HCT116 (cell line): Measurements from ENCODE around the gene NPPC. TPM values are rescaled to one million over a fixed set of nuclear protein-coding genes. Genes with fewer than 3 reads are reported as not detected.

Experiments
- ATAC-seq: fragments of 200-7000 bp; cut with Tn5 transposase; 2 replicates; pipeline ENCODE4 v1.9.1; 2020; ENCODE audit warnings: mild to moderate bottlenecking, moderate library complexity
- BruUV-seq: library from RNA; stranded (reverse); fragments of 400-500 nt; replicated peaks from 2 replicates; lab custom pipeline; 2021; lab: Mats Ljungman, UMichigan
- CTCF ChIA-PET: fragments of 300-600 bp; sonication (Branson Sonifier 250); formaldehyde crosslinking; loops from one replicate; lab custom pipeline; 2021; ENCODE audit warnings: antibody characterized with exemption; lab: Charles Lee
- POLR2A ChIA-PET: fragments of 300-600, 350-600 bp; sonication (Branson Sonifier 250); formaldehyde crosslinking; loops from one replicate; lab custom pipeline; 2021; ENCODE audit warnings: antibody characterized with exemption; lab: Charles Lee
- RAD21 ChIA-PET, 2 experiments: fragments of 300-600 bp; sonication (Branson Sonifier 250); formaldehyde crosslinking; loops; one replicate each; lab custom pipeline; 2023; ENCODE audit warnings: low total read pairs in 2 of 2; ENCODE audit not compliant: uncharacterized antibody in 2 of 2, unreplicated experiment in 2 of 2, low non-redundant PET in 1 of 2; lab: Charles Lee
- DNase-seq: peaks from one replicate; pipeline ENCODE4 v3.0.0-alpha.2; 2010; ENCODE audit warnings: low read depth, low spot score
- H2AFZ ChIP-seq: fragments of 200-600 bp; shearing (Covaris generic), sonication (generic); 2 replicates; pipeline ENCODE4 v1.6.1; 2017; ENCODE audit warnings: low read depth, mixed run types, mixed read lengths, antibody characterized with exemption, low read length; ENCODE audit not compliant: poor library complexity, severe bottlenecking
- H3K27ac ChIP-seq: 2 replicates; pipeline ENCODE4 v1.5.1; 2012; ENCODE audit warnings: low read depth, low read length
- H3K27me3 ChIP-seq: fragments of 200-600 bp; sonication (generic); 2 replicates; pipeline ENCODE4 v1.6.1; 2016; ENCODE audit warnings: mixed run types, low read length, mixed read lengths; ENCODE audit not compliant: insufficient read depth
- H3K36me3 ChIP-seq, 2 experiments: fragments of 200-500 bp in 1 of 2; fragments of 200-600 bp in 1 of 2; sonication (Bioruptor generic) in 1 of 2; sonication (generic) in 1 of 2; 2 replicates each; pipeline versions ENCODE4 v1.5.1 to v1.6.1; 2014 to 2016; ENCODE audit warnings: low read length in 2 of 2, inconsistent platforms in 1 of 2, mixed read lengths in 1 of 2, mixed run types in 1 of 2; ENCODE audit not compliant: insufficient read depth in 2 of 2, control insufficient read depth in 1 of 2
- H3K4me1 ChIP-seq, 2 experiments: fragments of 200-600 bp in 1 of 2; sonication (generic) in 1 of 2; 2 replicates each; pipeline versions ENCODE4 v1.5.1 to v1.6.1; 2012 to 2017; ENCODE audit warnings: low read length in 2 of 2, inconsistent platforms in 1 of 2, mild to moderate bottlenecking in 1 of 2, mixed read lengths in 1 of 2, mixed run types in 1 of 2, moderate library complexity in 1 of 2; ENCODE audit not compliant: insufficient read depth in 2 of 2, control insufficient read depth in 1 of 2
- H3K4me2 ChIP-seq: fragments of 200-600 bp; sonication (generic); 2 replicates; pipeline ENCODE4 v1.6.1; 2017; ENCODE audit warnings: mixed run types, low read length, mixed read lengths
- H3K4me3 ChIP-seq, 2 experiments: fragments of 200-600 bp in 1 of 2; sonication (generic) in 1 of 2; replicated peaks in 1 of 2; 2 replicates each; pipeline ENCODE4 v1.5.1; 2011 to 2016; ENCODE audit warnings: low read length in 2 of 2, control low read depth in 1 of 2, low read depth in 1 of 2, mild to moderate bottlenecking in 1 of 2, mixed read lengths in 1 of 2, mixed run types in 1 of 2
- H3K79me2 ChIP-seq: fragments of 200-600 bp; sonication (generic); 2 replicates; pipeline ENCODE4 v1.6.1; 2017; ENCODE audit warnings: mild to moderate bottlenecking, mixed run types, low read length, moderate library complexity, mixed read lengths; ENCODE audit not compliant: insufficient read depth
- H3K9ac ChIP-seq: fragments of 200-600 bp; sonication (generic); 2 replicates; pipeline ENCODE4 v1.6.1; 2016; ENCODE audit warnings: low read length, mixed read lengths
- H3K9me2 ChIP-seq: fragments of 200-600 bp; sonication (generic), shearing (Covaris generic); 2 replicates; pipeline ENCODE4 v1.6.1; 2017; ENCODE audit warnings: mixed run types, mild to moderate bottlenecking, moderate library complexity; ENCODE audit not compliant: insufficient read depth
- H3K9me3 ChIP-seq, 2 experiments: fragments of 200-500 bp in 1 of 2; fragments of 200-600 bp in 1 of 2; sonication (Bioruptor generic) in 1 of 2; sonication (generic) in 1 of 2; 2 replicates each; pipeline ENCODE4 v1.6.1; 2014 to 2017; ENCODE audit warnings: low read length in 2 of 2, mixed read lengths in 2 of 2, inconsistent platforms in 1 of 2, low read depth in 1 of 2, mild to moderate bottlenecking in 1 of 2, mixed run types in 1 of 2, moderate library complexity in 1 of 2; ENCODE audit not compliant: control insufficient read depth in 1 of 2, insufficient read depth in 1 of 2
- H4K20me1 ChIP-seq: fragments of 200-600 bp; sonication (generic), shearing (Covaris generic); 2 replicates; pipeline ENCODE4 v1.6.1; 2017; ENCODE audit warnings: mixed run types, mild to moderate bottlenecking, moderate library complexity; ENCODE audit not compliant: insufficient read depth
- CBX3 ChIP-seq: IDR thresholded peaks from 2 replicates; pipeline ENCODE4 v1.6.1; 2012; ENCODE audit warnings: low read depth
- EGR1 ChIP-seq: IDR thresholded peaks from 2 replicates; pipeline ENCODE4 v1.6.1; 2012; ENCODE audit warnings: low read depth
- ELF1 ChIP-seq: IDR thresholded peaks from 2 replicates; pipeline ENCODE4 v1.6.1; 2012; ENCODE audit warnings: low read depth, borderline replicate concordance
- EZH2phosphoT487 ChIP-seq: fragments of 200-600 bp; IDR thresholded peaks from 2 replicates; pipeline ENCODE4 v1.6.1; 2018; ENCODE audit warnings: antibody characterized with exemption, borderline replicate concordance
- JUND ChIP-seq: IDR thresholded peaks from 2 replicates; pipeline ENCODE4 v1.6.1; 2012
- POLR2A ChIP-seq: IDR thresholded peaks from 2 replicates; pipeline ENCODE4 v1.7.0; 2011; ENCODE audit warnings: borderline replicate concordance; ENCODE audit not compliant: insufficient read depth, insufficient read length; ENCODE audit errors: extremely low read depth
- POLR2AphosphoS5 ChIP-seq: IDR thresholded peaks from 2 replicates; pipeline ENCODE4 v1.6.1; 2011; ENCODE audit warnings: mild to moderate bottlenecking, low read depth, low read length, moderate library complexity
- RAD21 ChIP-seq: IDR thresholded peaks from 2 replicates; pipeline ENCODE4 v1.6.1; 2012; ENCODE audit warnings: low read depth, mild to moderate bottlenecking
- SRF ChIP-seq: IDR thresholded peaks from 2 replicates; pipeline ENCODE4 v1.6.1; 2012; ENCODE audit warnings: low read depth
- YY1 ChIP-seq: IDR thresholded peaks from 2 replicates; pipeline ENCODE4 v1.6.1; 2011; ENCODE audit warnings: low read length, low read depth, moderate library complexity, mild to moderate bottlenecking; ENCODE audit not compliant: insufficient replicate concordance; ENCODE audit errors: extremely low read depth
- ZFX ChIP-seq: fragments of 450-650 bp; IDR thresholded peaks from 2 replicates; pipeline ENCODE4 v1.6.1; 2017
- ZNF274 ChIP-seq: fragments of 200-500 bp; sonication (Bioruptor generic); IDR thresholded peaks from 2 replicates; pipeline ENCODE4 v1.6.1; 2014; ENCODE audit warnings: mild to moderate bottlenecking, low read depth, low read length, inconsistent platforms
- intact Hi-C: fragments of 100-400 bp; cut with micrococcal nuclease; formaldehyde crosslinking; loops from 2 replicates; pipeline ENCODE4 v1.10.0; 2022
- total RNA-seq: library from RNA; stranded (reverse); gene quantifications from one replicate; pipeline ENCODE4 v1.2.1, GENCODE V29; 2021; ENCODE audit not compliant: unreplicated experiment
- TF ChIP-seq, protein P1 (sequence below): IDR thresholded peaks from 2 replicates; pipeline ENCODE4 v1.6.1; 2011; ENCODE audit warnings: mild to moderate bottlenecking, low read length, moderate library complexity; ENCODE audit not compliant: insufficient replicate concordance; ENCODE audit errors: extremely low read depth
- TF ChIP-seq, protein P2 (sequence below): IDR thresholded peaks from 2 replicates; pipeline ENCODE4 v1.6.1; 2012
- TF ChIP-seq, protein P3 (sequence below): IDR thresholded peaks from 2 replicates; pipeline ENCODE4 v1.6.1; 2012

NPPC gene
- total RNA-seq, 1 experiment from 2014 or later = 0.52 TPM

DNA sequence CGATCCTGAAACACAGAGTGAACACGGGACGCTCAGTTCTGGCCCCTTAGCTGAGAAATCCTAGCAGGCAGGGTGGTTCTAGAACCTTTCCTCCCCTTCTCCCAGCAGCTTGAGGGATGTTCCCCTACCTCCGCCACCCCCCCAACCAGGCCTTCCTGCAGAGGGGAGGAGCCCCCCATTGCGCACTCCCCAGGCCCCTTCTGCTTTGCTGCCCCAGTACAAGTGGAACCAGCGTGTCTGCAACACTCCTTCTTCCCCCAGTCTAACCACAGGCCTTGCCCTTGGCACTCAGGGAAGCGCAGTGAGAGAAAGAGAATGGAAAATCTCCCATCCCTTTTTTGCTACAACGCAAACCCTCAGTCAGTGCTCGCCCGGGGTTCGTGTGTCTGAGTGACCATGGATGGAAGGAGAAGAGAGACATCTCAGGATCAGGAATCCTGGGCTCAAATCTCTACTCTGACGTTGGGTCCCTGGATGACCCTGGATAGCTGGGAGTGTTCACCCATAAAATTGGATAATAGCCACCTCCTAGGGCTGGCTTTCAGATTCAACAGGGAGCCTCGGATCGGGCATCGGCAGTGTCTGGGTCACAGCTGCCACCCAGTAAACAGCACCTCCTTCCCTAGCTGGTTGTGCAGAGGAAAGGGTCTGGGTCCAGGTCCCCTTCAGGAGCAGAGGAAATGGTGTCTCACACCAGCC, 3.7 kb downstream of the NPPC start:
- H3K4me1 ChIP-seq = peaks cover 8 to 18% of the 10 kb centered on the region in 2 experiments
- TF ChIP-seq EZH2phosphoT487 = no peak
- TF ChIP-seq, all 23 proteins: peak for 0
- no peaks in the 10 kb centered on the region for H4K20me1 ChIP-seq
- no peaks in the 10 kb centered on the region for H3K9me3 ChIP-seq
- ChIA-PET CTCF (no interaction called here), RAD21 (no interaction called here), POLR2A (no interaction called here)
- BruUV-seq = no TSS peak
- no peak overlapping the region for H3K4me2 ChIP-seq
- no peak overlapping the region for H3K9ac ChIP-seq
- no peaks in the 10 kb centered on the region for H3K36me3 ChIP-seq
- intact Hi-C loops = no loop called here
- no peak overlapping the region for H3K27ac ChIP-seq
- no peaks in the 10 kb centered on the region for H3K79me2 ChIP-seq
- no peaks in the 10 kb centered on the region for H3K9me2 ChIP-seq
- H2AFZ ChIP-seq = no peak overlapping the region
- DNase-seq (no peak), ATAC-seq (no peak)
- no peak overlapping the region for H3K4me3 ChIP-seq
- H3K27me3 ChIP-seq = no peaks in the 10 kb centered on the region

DNA sequence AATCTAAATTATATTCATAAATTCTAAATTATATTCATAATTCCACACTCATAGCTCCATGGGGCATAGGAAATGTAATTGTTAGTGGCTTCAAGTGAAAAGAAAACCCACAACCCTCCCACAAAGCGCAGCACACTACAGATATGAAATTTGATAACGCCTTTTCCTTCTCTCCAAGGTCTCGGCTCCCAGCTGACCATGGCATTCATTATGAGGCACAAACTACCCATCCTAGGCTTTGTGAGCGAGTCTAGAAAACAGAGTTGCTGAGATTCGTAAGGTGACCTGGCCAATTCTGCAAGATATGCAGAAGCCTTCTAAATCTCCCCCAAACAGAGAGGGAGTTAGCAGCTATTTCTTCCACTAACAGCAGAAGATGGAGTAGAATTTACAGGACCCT, 5.4 kb downstream of the NPPC start:
- no peaks in the 10 kb centered on the region for H3K79me2 ChIP-seq
- H3K36me3 ChIP-seq = no peaks in the 10 kb centered on the region
- RAD21 ChIA-PET = no interaction called here
- DNase-seq (no peak), ATAC-seq (no peak)
- BruUV-seq = no TSS peak
- CTCF ChIA-PET = no interaction called here
- no peak overlapping the region for H3K27ac ChIP-seq
- H3K4me2 ChIP-seq = no peak overlapping the region
- no peak overlapping the region for H2AFZ ChIP-seq
- TF ChIP-seq ZNF274 = no peak
- no peak for TF ChIP-seq CBX3
- no peak for TF ChIP-seq ELF1
- TF ChIP-seq, protein P1, sequence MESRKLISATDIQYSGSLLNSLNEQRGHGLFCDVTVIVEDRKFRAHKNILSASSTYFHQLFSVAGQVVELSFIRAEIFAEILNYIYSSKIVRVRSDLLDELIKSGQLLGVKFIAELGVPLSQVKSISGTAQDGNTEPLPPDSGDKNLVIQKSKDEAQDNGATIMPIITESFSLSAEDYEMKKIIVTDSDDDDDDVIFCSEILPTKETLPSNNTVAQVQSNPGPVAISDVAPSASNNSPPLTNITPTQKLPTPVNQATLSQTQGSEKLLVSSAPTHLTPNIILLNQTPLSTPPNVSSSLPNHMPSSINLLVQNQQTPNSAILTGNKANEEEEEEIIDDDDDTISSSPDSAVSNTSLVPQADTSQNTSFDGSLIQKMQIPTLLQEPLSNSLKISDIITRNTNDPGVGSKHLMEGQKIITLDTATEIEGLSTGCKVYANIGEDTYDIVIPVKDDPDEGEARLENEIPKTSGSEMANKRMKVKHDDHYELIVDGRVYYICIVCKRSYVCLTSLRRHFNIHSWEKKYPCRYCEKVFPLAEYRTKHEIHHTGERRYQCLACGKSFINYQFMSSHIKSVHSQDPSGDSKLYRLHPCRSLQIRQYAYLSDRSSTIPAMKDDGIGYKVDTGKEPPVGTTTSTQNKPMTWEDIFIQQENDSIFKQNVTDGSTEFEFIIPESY = no peak
- no peak for TF ChIP-seq ZFX
- TF ChIP-seq, protein P2, sequence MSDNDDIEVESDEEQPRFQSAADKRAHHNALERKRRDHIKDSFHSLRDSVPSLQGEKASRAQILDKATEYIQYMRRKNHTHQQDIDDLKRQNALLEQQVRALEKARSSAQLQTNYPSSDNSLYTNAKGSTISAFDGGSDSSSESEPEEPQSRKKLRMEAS = no peak
- no peak for TF ChIP-seq SRF
- TF ChIP-seq POLR2AphosphoS5 = no peak
- no peak for TF ChIP-seq YY1
- no peak for TF ChIP-seq EZH2phosphoT487
- no peak for TF ChIP-seq EGR1
- TF ChIP-seq, protein P3, sequence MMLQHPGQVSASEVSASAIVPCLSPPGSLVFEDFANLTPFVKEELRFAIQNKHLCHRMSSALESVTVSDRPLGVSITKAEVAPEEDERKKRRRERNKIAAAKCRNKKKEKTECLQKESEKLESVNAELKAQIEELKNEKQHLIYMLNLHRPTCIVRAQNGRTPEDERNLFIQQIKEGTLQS = no peak
- TF ChIP-seq RAD21 = no peak
- no peak for TF ChIP-seq JUND
- no peak for TF ChIP-seq POLR2A
- intact Hi-C loops = no loop called here
- H4K20me1 ChIP-seq = no peaks in the 10 kb centered on the region
- H3K9me3 ChIP-seq = no peaks in the 10 kb centered on the region
- no peaks in the 10 kb centered on the region for H3K9me2 ChIP-seq
- no peaks in the 10 kb centered on the region for H3K27me3 ChIP-seq
- H3K9ac ChIP-seq = no peak overlapping the region
- POLR2A ChIA-PET = no interaction called here
- H3K4me3 ChIP-seq = no peak overlapping the region
- peaks cover 8 to 15% of the 10 kb centered on the region in 2 experiments for H3K4me1 ChIP-seq
